Stimulated activated naive CD4-positive, alpha-beta T cell (primary cell): ENCODE measurements around the gene ZCCHC18.
A peak's percentile ranks its signal among the peaks of the same experiment; 100 is the strongest.
"Not testable (repeated sequence)": the region's sequence is repeated elsewhere in the genome, so short reads cannot be mapped to it uniquely, and the experiment has no call there.

Source experiments
- DNase-seq, 6 experiments: peaks; one replicate each; lab custom pipeline; 2025; lab: John Stamatoyannopoulos, UW

ZCCHC18 gene

DNA sequence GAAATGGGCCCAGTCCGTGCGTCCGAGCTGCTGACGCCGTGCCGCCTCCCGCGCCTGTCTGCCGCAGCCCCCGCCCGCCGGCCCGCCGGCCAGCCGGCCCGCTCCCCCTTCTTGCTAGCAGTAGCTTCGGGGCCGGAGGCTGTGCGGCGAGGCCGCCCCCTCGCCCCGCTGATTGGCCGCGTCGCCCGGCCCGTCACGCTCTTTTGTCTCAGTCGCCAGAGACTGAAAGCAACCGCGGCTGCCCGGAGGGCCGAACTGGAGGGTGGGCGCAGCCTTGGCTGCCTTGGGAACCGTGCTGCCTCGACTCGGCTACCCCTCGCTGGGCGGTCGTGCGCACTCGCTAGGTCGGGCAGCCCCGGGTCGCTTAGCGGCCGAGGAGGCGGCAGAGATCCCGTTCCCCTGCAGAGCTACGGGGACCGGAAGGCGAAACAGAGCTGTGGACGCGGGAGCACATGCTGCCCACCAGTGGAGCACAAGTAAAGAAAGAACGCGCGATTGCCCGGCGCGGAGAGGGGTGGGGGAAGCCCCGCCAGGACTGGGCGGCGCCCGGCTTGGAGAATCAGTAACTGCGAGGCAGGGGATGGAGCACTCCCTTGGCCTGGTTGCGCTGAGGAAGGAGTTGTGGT is at the start of gene ZCCHC18:
Gene ZCCHC18, plus strand, starts transcription at position 198 of the 626 bp plus-strand sequence. CDS start 1,589 bp downstream, outside the sequence.
- DNase-seq: peak in 3 of 6 experiments; percentile 16 to 23 (median 20)

DNA sequence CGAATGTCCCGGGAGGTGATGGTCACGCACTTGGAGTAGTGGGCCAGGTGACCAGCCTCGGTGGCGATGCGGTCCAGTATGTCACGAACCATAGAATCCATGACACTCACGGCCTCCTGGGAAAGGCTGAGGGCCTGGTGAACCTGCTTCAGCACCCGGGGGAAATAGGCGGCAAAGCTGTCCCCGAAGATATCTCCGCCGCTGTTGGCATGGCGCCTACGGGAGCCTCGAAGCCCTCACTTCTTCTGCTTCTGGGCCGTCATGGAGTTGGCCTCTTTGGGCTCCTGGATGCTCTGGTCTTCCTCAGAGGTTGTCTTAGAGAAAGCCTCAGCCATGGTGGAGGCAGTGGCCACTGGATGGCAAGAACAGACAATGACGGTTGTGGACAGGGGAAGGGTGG is 49.7 kb upstream of the ZCCHC18 start:
- DNase-seq: not testable (repeated sequence)

DNA sequence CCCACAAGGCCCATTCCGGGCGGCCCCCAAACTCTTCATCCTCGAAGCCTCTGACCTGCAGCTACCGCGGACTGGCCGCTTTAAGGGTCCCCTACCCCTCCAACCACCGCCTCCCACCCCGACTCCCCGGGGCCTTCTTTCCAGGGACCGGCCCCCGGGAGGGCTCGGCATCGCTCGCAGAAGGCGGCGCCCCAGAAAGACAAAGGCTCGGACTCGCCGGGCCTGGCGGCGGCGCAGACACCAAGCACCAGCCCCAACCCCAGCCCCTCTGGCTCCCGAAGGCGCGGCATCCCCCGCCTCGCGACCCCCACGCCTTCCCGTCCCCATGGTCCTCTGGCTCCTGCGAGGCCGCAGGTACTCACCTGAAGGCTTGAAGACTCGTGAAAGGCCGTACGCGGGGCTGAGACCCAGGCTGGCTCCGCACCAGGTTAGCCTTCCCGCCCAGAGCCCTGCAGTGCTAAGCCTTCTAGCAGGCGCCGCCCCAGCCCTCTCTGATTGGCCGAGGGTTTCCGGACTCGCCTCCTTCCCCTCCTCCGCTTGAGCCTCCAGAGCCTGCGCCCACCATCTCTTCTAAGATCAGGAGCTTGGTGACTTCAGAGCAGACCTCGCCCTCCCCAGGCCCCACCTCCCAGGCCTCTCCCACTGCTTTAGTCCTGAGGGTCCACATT is 36.4 kb upstream of the ZCCHC18 start, which contains the start of gene TMSB15C:
Gene TMSB15C, minus strand, starts transcription at position 459 of the 668 bp plus-strand sequence.
- not testable (repeated sequence) for DNase-seq

DNA sequence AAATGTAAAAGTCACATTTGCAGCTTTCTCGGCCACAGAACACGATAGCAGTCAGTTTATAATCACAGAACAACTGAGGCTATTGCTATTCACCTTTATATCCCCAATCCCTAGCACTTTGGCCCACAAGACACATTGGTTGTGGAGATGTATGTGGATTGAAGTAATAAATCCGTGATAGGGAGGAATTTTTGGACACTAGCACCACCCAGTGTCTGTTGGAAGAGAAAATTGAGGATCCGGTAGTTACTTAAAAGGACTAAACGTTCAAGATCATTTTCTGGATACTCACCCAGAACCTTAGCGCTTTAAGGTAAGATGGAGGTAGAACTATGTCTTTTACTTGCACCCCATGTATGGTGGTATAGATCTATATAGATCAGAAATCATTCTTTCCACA is 34.5 kb upstream of the ZCCHC18 start:
- DNase-seq: not testable (repeated sequence)

DNA sequence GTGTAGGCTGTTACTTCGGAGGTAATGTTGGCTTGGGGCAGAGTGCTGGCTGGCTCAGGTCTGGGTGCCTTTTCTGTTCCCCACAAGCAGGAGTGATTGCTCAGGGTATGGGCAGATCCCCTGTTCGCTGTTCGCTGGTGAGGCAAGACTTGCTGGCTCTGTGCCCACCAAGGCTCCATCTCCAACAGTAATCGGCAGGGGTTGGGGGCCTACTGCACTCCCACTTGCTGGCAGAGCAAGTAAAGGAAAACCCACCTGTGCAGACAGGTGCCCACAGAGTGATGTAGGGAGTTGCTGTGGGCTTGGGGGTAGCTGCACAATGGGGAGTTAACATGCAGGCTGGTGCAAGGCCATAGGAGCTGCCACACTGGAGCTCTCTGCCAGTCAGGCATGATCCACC is 28.3 kb upstream of the ZCCHC18 start:
- no peak for DNase-seq

DNA sequence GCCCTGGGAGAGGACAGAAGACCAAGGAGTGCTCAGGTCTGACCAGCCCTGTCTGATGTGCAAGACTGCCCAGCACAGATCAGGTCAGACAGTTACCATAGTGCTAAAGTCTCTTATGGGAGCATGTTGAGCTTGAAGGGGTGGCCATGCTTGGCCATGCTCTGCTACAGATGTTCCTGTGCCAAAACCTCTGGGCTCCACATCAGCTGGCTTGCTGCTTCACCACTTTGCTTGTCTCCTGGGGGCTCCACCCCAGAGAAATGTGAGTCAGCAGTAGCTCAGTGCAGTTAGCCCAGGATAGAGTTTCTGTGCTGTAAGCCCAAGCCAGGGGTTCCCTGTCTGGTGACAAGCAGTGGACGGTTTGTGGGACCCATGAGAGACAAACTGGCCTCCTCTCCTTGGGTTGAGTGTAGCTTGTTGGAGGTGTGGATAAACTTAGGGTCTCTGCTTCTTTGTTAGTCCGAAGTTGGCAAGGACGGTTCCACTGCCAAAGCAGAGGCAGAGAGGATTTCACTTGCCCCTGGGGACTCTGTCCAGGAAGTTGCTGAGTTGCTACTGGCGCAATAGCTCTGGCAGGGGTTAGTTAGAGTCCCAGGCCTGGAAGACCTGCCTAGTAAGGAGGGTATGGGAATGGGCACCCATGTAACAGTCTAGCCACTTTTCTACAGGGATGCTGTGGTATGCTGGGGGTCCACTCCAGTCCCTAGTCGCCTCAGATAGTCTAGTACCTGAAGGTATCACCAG is 27.6 kb upstream of the ZCCHC18 start:
- no peak for DNase-seq

DNA sequence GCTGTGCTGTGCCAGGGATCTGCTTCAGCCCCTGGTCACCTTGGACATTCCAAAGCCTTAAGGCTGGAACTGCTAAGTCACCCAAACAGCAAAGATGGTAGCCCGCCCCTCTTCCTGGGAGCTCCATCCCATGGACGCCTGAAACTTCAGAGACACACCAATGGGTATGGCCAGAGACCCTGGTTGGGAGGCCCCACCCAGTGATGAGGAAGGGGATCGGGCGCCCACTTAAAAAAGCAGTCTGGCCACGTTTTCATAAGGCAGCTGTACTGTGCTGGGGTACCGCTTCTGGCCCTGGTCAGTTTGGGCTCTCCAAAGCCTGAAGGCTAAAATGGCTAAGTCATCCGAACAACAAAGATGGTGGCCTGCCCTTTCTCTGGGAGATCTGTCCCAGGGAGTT is 26.8 kb upstream of the ZCCHC18 start:
- no peak for DNase-seq

DNA sequence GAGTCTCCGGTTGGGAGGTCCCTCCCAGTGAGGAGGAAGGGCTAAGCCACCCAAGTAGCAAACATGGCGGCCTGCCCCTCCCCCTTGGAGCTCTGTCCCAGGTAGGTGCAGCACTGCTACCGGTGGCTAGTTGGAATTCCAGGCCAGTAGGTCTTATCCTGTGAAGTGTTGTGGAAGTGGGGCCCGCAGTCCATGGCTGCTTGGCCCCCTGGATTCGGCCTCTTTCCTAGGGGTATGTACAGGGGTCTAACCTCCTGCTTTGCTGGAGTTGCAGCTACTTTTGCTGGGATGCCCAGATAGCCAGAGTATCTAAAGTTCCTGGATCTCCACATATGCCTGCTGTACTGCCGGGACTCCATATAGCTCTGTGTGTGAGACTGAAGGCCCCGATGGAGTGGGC is 26.4 kb upstream of the ZCCHC18 start:
- no peak for DNase-seq

DNA sequence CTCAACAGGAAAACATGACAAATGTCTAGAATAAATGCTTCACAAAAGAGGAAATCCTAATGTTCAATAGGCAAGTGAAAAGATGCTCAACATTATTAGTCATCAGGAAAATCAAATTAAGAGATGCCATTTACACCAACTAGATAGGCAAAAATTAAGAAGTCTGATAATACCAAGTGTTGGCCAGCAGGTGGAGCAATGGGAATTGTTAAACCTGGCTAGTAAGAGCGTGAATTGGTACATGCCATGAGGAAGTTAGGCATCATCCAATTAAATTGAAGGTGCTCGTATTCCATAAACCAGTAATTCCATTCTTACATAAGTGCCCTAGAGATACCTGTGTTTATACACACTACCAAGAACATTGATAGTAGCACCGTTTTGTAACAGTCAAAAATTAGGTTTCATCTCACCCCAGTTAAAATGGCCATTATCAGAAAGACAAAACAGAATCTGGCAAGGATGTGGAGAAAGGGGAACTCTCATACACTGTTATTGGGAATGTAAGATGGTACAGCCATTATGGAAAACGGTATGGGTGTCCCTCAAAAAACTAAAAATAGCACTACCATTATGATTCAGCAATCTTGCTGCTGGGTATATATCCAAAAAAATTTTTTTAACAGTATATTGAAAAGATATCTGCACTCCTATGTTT is 14.0 kb upstream of the ZCCHC18 start:
- peak in 5 of 6 experiments; percentile 10 to 66 (median 31) for DNase-seq

DNA sequence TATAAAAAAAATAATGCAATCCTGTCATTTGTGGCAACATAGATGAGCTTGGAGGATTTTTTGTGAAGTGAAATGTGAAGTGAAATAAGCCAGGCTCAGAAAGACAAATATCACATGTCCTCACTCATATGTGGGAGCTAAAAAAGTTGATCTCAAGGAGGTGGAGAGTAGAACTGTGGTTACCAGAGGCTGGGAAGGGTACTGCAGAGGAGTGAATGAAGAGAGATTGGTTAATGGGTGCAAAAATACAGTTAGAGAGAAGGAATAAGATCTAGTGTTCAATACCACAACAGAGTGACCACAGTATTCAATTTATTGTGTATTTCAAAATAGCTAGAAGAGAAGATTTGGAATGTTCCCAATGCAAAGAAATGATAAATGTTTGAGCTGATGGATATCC is 13.4 kb upstream of the ZCCHC18 start:
- no peak for DNase-seq

DNA sequence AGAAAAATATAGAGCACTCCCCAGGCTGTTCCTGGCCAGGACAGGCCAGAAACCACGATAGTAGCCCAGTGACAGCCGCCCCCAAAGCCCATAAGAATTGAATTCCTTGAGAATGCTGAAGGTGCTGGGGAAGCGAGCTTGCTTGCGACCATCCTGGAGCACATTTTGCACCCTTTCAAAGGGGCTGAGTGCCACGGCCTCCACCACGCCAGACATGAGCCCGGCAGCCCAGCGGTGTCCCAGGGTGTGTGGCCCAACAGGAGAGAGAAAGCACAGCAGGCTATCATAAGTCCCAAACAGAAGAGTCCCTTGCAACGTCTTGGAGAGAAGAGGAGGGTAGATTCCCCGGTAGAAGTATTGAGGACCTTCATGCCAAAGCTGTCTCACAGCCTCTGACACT is 7.6 kb upstream of the ZCCHC18 start:
- DNase-seq: no peak

DNA sequence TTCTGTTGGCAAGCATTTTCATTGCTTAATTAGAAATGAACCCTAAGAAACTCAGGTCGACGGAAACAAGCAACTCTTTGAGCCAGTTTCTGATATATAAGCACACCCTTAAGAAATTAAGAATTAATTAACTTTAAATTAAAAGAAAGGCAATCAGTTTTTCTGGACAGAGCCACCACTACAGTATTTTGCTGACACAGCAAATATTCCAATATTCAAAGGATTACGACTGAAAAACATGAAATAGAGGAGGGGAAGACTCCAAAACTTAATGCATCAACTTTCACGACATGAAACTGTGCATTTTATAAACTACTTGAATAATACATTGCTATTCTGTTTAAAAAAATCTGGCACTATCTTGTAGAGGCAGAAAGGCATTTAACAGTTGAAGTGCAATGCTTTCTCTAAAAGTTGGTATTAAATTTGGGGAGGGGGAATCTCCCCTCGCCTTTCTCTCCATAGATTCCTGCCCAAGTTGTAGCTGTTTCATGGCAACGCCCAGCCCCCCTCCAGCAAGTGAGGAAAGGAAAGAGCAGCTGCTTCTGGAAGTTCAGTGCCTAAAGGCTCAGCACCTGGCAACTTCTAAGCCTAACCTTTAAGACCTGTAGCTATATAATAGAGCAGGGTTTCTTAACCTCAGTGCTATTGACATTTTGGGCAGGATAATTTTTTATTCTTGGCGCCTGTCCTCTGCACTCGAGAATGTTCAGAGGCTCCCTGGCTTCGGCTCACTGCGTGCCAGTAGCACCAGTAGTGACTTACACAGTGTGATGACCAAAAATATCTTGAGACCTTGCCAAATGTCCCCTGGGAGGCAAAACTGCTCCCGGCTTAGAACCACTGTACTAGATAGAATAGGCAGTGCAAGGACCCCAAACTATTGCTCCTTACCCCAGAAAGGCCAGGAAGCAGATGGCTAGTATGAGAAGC is 6.7 kb upstream of the ZCCHC18 start:
- DNase-seq: no peak

DNA sequence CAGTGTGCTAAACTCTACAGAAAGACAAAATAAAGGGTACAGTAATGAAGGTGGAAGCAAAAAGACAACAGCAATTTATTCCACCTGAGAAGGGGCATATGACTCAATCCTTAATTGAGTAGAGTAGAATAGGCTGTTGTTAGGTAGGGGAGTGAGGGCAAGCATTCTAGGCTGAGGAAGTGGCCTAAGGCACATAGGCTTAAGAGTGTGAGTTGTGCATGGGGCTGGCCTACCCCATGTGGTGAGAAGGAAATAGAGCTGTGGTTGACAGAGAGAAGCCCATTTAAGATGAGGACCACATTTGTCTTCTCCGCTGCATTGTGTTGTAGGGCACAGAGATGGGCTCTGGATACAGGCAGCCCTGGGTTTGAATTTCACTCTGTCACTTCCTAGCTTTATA is 3.4 kb upstream of the ZCCHC18 start:
- no peak for DNase-seq

DNA sequence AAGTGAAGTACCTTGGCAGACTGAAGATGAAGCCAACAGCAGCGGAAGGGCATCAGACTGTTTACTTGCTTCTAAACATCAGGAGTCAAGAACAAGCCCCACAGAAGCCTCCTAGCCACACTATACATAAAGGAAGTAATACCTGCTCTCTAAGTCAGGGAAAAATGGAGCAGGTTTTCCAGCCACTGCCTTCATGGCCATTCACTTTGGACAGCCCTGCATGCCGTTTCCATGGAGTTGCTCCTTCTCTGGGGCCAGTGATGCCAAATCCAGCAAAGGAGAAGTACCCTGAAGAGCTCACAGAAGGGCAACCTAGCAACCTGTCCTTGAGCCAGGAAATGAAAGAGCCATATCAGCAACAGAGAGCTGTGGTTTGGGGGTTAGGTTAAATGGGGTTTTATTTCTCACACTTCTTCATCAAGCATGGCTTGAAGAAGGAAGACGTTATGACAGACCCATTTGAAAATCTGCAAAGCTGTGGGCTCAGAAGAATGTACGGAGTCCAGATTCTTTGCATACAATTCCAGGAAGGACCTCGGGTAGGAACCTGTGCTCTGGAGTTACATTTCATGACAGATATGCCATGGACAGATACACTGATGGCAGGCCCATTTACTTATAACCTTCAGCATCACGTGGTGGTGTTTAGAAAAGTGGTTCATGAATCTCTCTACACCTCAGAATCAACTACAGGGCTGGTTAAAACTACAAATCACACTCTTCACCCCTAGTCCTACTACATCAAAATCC is 1.7 kb upstream of the ZCCHC18 start:
- peak in 2 of 6 experiments; percentile 8 to 32 for DNase-seq

DNA sequence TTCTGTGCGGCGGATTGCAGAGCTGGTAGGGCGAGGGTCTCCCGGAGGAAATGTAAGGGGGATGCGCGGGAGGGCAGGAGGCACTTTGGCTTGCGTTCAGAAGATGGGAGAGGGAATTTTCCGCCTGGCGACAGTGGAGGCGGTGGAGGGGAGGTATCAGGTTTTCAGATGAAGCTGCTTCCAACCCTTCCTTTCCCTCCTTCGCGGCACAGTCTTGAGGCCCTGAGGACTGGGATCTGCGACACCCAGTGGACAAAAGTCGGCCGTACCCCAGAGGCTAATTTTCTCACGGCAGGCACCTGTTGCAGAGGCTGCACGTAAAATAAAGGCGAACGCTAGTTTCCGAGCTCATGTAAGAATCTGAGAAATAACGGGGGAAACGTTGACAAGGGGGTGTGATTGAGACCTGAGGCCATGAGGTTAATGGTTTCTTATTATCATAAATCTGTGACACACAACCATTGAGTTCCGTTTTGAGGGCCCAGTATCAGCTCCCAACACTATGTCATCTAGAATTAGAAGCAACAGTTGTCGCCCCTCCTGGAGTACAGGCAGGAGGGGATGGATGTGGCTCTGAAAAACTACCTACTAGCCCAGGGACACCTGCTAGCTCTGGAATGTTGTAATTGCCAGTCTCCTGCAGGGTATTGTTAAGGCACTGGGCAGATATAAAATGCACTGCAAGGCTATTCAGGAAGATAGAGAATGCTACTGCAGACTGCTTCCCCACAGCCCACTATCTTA is 1.1 kb downstream of the ZCCHC18 start:
- peak in 5 of 6 experiments; percentile 4 to 46 (median 20) for DNase-seq

DNA sequence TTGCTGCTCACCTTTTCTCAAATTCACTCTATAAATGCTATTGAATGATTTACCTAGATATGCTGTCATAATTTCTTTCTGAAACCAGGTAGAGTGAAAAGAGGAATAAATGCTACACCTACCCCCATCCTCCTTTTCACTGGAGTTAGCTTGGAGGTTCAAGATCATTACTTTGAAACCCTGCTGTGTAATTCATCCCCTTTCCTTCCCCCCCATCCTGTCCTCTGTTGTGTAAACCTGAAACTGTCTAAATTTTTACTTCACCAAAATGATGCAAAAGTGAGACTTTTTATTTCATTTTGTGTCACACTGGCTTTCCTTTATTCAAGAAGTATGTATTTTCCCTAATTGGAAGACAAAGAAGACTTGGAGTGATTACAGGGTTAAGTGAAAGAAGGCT is 5.4 kb downstream of the ZCCHC18 start:
- no peak for DNase-seq

DNA sequence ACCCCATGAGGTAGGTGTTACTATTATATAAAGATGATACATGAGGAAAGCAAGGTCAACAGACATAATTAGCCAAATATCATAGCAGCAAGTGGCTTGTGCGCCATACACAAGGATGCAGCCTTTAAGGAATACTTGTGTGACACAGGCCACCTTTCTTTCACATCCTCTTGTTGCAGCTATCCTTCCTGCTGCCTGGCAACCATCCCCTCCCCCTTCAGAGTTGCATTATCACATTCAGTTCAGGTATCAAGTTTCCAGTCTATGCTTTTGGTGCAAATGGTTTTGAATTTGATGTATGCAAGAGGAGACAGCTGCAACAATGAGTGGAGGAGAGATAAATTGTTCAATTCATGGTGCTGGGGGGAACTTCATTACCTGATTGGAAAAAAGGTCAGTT is 6.4 kb downstream of the ZCCHC18 start:
- no peak for DNase-seq

DNA sequence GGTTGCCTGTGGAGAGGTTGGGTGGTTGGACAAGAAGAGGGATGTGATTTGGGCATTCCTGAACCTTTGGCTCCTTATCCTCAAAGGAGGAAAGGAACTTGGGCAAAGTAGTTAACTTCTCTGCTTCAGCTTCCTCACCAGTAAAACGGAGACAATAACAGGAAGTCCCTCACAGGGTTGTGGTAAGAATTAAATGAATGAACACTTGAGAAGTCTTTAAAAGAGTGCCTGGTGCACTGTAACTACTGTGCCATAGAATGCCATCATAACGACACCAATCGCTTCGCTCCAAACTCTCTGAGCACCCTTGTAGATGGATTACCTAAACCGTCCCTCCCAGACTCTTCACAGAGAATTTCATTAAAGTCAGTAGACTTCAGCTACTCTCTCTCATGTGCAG is 10.5 kb downstream of the ZCCHC18 start:
- peak in 3 of 6 experiments; percentile 4 to 36 (median 23) for DNase-seq

DNA sequence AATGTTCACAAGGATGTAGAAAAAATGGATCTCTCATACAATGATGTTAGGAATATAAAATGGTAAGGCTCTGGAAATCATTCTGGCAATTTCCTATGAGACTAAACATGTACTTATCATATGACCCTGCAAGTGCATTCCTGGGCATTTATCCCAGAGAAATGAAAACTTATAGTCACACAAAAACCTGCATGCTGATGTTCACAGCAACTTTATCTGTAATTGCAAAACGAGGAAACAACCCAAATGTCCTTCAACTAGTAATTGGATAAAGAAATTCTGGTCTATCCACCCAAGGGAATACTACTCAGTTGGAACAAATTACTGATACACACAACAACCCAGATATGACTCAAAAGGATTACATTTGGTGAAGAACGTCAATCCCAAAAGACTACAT is 14.5 kb downstream of the ZCCHC18 start:
- no peak for DNase-seq

DNA sequence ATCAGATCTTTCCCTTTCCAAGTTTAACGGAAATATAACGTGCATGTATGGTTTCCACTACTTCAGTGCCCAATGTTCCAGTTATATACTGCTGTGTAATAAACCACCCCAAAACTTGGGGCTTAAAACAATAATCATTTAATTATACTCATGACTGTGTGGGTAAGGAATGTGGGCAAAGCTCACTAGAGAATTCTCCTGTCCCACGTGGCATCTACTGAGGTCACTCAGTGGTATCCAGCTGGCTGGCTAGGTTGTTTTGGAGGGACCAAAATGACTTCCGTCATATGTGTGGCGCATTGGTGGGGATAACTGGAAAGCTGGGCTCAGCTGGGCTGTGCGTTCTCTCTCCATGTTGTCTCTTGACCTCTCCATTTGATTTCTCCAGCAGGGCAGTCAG is 18.5 kb downstream of the ZCCHC18 start:
- DNase-seq: no peak
